ENCODE data around the gene MEN1. TPM values are rescaled to one million over a fixed set of nuclear protein-coding genes. Genes with fewer than 3 reads are reported as not detected.

Gene MEN1
- total RNA-seq, 1 donor from 2014 or later, result 29.2 TPM

GRCh38 chr11:64770120-64770519, 40.2 kb downstream of the MEN1 start:
- H3K4me1 Mint-ChIP-seq (ENCODE audit: unreplicated experiment), result peaks cover 4% of the 10 kb centered on the region
- peaks cover 66% of the 10 kb centered on the region for H3K36me3 Mint-ChIP-seq (ENCODE audit: unreplicated experiment)
- H3K9me3 Mint-ChIP-seq (ENCODE audit: unreplicated experiment), result no peaks in the 10 kb centered on the region
- TF ChIP-seq CTCF (IDR thresholded peaks at IDR 0.05), result no peak
- H3K4me3 Mint-ChIP-seq (ENCODE audit: unreplicated experiment), result no peak overlapping the region
- no peak for DNase-seq (ENCODE audit: extremely low spot score, unreplicated experiment)
- no peaks in the 10 kb centered on the region for H3K27me3 Mint-ChIP-seq (ENCODE audit: unreplicated experiment)
- no peak overlapping the region for H3K27ac Mint-ChIP-seq (ENCODE audit: unreplicated experiment)

- H3K36me3 Mint-ChIP-seq (ENCODE audit: unreplicated experiment), result peaks cover 70% of the 10 kb centered on the region
- no peak for DNase-seq (ENCODE audit: extremely low spot score, unreplicated experiment)
- no peak overlapping the region for H3K4me3 Mint-ChIP-seq (ENCODE audit: unreplicated experiment)
- H3K27ac Mint-ChIP-seq (ENCODE audit: unreplicated experiment), result no peak overlapping the region
- TF ChIP-seq CTCF (IDR thresholded peaks at IDR 0.05), result no peak
- peaks cover 12% of the 10 kb centered on the region for H3K4me1 Mint-ChIP-seq (ENCODE audit: unreplicated experiment)
- no peaks in the 10 kb centered on the region for H3K27me3 Mint-ChIP-seq (ENCODE audit: unreplicated experiment)
- H3K9me3 Mint-ChIP-seq (ENCODE audit: unreplicated experiment), result no peaks in the 10 kb centered on the region
These were observed 41.1 kb downstream of the MEN1 start for GRCh38 chr11:64769283-64769682.

GRCh38 chr11:64768300-64768694, 42.1 kb downstream of the MEN1 start:
- Mint-ChIP-seq H3K27ac (ENCODE audit: unreplicated experiment) (peak overlapping the region; percentile 14), H3K9me3 (ENCODE audit: unreplicated experiment) (no peaks in the 10 kb centered on the region), H3K36me3 (ENCODE audit: unreplicated experiment) (peaks cover 68% of the 10 kb centered on the region), H3K4me3 (ENCODE audit: unreplicated experiment) (no peak overlapping the region), H3K27me3 (ENCODE audit: unreplicated experiment) (no peaks in the 10 kb centered on the region), H3K4me1 (ENCODE audit: unreplicated experiment) (peaks cover 19% of the 10 kb centered on the region)
- DNase-seq (ENCODE audit: extremely low spot score, unreplicated experiment), result no peak
- TF ChIP-seq CTCF (IDR thresholded peaks at IDR 0.05), result no peak

GRCh38 chr11:64767344-64768299, 42.7 kb downstream of the MEN1 start:
- Mint-ChIP-seq H3K27me3 (ENCODE audit: unreplicated experiment) (no peaks in the 10 kb centered on the region), H3K4me3 (ENCODE audit: unreplicated experiment) (no peak overlapping the region), H3K27ac (ENCODE audit: unreplicated experiment) (peak overlapping the region; percentile 68), H3K36me3 (ENCODE audit: unreplicated experiment) (peaks cover 68% of the 10 kb centered on the region), H3K9me3 (ENCODE audit: unreplicated experiment) (no peaks in the 10 kb centered on the region), H3K4me1 (ENCODE audit: unreplicated experiment) (peaks cover 26% of the 10 kb centered on the region)
- no peak for DNase-seq (ENCODE audit: extremely low spot score, unreplicated experiment)
- TF ChIP-seq CTCF (IDR thresholded peaks at IDR 0.05), result peak; percentile 81

GRCh38 chr11:64766881-64767280, 43.5 kb downstream of the MEN1 start:
- H3K4me1 Mint-ChIP-seq (ENCODE audit: unreplicated experiment), result peaks cover 31% of the 10 kb centered on the region
- no peak for DNase-seq (ENCODE audit: extremely low spot score, unreplicated experiment)
- no peak for TF ChIP-seq CTCF (IDR thresholded peaks at IDR 0.05)
- H3K4me3 Mint-ChIP-seq (ENCODE audit: unreplicated experiment), result no peak overlapping the region
- peaks cover 67% of the 10 kb centered on the region for H3K36me3 Mint-ChIP-seq (ENCODE audit: unreplicated experiment)
- no peak overlapping the region for H3K27ac Mint-ChIP-seq (ENCODE audit: unreplicated experiment)
- H3K27me3 Mint-ChIP-seq (ENCODE audit: unreplicated experiment), result no peaks in the 10 kb centered on the region
- H3K9me3 Mint-ChIP-seq (ENCODE audit: unreplicated experiment), result no peaks in the 10 kb centered on the region

Measured in osteocyte (in vitro differentiated cells).